ENCODE data around the gene UBE2L6.

The UBE2L6 gene

DNA sequence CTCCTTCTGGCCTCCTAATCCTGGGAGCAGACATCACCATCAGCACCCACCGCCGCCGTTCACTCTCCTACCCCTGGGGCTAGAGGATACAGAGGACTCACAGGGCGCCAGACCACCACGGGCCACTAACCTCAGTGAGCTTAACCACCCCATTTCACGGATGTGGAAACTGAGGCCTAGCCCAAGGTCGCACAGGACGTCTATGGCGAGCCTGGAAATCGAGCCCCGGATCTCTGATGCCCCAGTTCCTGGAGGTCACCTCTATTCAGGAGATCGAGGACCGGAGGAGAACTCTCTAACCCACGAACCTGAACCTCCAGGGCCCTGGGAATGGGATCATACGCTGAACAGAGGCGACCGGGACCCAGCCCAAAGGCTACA lies 37.3 kb downstream of the UBE2L6 start:
- no peak for DNase-seq (ENCODE audit: low read depth, low spot score)

- no peak for DNase-seq (ENCODE audit: low read depth, low spot score)
These were observed 38.5 kb downstream of the UBE2L6 start for GRCh38 chr11:57529012-57529411.

DNA sequence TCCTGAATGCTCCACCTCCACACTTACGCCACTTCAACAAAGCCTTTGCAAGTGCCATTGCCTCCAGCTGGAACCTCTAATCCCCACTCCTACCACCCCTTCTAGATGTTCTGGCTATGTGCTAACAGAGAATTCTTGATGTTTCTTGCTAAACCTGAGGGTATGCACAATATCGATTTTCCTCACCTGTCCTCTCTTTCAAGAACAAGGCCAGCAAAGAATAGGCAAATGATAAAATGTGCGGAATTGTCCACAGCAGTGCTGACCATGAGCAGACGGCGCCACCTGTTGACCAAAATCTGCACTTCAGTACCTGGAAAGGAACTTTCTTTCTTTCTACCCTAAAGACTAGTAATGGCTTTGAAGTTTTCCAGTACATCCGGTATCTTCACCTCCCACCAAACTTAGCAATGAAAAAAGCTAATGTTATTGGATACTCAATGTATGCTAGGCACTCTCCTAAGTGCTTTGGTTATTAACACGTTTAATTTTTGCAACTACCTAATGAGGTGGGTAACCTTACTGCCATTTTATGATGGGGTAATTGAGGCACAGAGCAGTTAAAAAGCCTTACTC lies 40.3 kb downstream of the UBE2L6 start:
- peak; percentile 72 for DNase-seq (ENCODE audit: low read depth, low spot score)

DNA sequence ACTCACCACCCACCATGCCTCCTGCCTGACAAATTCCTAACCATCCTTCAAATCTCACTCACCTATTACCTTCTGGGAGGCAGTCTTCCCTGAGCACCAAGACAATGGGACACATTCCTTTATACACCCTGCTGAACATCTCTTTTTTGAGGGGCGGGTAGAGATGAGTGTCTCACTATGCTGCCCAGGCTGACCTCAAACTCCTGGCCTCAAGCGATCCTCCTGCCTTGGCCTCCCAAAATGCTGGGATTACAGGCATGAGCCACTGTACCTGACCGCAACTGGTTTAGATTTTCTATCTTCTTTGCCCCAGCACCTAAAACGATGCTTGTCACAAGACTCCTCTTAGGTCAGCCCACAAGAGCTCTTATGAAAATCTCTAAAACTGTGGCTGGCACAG lies 44.1 kb downstream of the UBE2L6 start:
- DNase-seq (ENCODE audit: low read depth, low spot score), result no peak

DNA sequence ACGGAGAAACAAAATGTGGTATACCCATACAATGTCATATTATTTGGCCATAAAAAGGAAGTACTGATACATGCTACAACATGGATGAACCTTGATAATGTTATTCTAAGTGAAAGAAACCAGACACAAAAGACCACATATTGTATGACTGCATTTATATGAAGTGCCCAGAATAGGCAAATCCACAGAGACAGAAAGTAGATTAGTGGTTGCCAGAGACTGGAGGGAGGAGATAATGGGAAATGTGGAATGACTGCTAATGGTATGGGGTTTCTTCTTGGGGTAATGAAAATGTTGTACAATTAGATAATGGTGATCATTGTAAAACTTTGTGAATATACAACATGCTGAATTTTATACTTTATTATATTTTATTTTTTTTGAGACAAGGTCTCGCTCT lies 46.4 kb downstream of the UBE2L6 start:
- no peak for DNase-seq (ENCODE audit: low read depth, low spot score)

- DNase-seq (ENCODE audit: low read depth, low spot score), result no peak
These were observed 51.4 kb downstream of the UBE2L6 start for GRCh38 chr11:57516061-57516443.

GRCh38 chr11:57515332-57516060 lies 52.0 kb downstream of the UBE2L6 start, which contains the start of gene SLC43A1:
TSS of gene SLC43A1 (minus strand) at chr11:57515702. CDS start at chr11:57514111, 1,591 bp downstream.
- DNase-seq (ENCODE audit: low read depth, low spot score), result no peak

DNA sequence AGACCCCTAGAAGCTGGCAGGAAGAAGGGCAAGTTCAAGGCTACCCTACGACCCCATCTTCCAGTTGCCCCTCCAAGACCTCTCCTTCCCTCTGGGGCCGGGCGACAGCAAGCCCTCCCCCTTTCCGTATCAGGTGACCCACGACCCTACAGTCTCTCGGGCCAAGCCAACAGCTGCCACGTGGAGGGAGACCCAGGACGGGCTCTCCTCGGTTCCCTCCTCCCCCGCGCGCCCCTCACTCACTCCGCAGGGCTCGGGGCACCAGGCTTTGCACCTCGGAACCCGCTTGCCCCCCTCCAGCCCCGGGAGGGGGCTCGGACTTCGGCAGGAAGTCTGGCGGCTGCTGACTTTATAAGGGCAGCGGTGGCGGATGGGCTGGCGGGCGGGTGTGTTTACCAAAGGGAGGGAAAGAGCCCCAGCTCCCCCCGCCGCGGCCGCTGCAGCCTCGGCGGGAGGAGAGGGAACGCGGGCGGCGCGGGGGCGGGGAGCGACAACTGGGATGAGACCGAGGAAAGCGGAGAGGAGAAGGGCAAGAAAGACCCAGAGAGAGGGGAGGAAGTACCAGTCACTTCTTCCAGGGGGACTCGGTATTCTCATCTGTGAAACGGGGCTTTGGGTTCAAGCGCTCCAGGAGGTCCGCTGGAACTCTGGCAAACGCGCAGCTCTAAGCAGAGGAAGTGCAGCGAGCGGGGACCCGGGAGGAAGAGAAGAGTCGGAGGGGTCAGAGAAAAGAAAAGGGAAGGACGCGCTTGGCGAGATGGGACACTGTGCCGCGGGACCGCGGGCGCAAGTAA lies 52.7 kb downstream of the UBE2L6 start:
- peak; percentile 57 for DNase-seq (ENCODE audit: low read depth, low spot score)

GRCh38 chr11:57513911-57514537 lies 53.4 kb downstream of the UBE2L6 start:
- DNase-seq (ENCODE audit: low read depth, low spot score), result peak; percentile 47

GRCh38 chr11:57513452-57513795 lies 54.0 kb downstream of the UBE2L6 start:
- no peak for DNase-seq (ENCODE audit: low read depth, low spot score)

GRCh38 chr11:57512646-57513451 lies 54.6 kb downstream of the UBE2L6 start:
- DNase-seq (ENCODE audit: low read depth, low spot score), result no peak

DNA sequence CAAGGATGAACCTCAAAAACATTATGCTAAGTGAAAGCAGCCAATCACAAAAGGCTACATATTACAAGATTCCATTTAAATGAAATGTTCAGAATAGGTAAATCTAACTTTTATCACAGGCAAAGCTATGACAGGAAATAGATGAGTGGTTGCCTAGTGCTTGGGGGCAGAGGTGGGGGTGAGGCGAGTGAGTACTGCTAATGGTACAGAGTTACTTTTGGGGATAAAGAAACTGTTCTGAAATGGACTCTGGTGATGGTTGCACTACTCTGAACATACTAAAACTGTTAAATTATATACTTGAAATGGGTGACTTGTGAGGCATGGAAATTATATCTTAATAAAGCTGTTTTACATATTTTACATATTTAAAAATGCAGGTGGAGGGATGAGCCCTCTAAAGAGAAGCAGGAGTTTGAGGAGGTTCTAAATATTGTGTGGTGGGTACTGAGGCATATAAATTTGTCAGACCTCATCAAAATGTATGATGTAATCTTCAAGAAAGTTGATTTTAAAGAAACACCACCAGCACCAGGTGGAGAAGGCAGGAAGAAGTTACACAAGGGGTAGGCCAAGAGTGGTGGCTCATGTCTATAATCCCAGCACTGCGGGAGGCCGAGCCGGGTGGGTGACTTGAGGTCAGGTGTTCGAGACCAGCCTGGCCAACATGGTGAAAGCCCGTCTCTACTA lies 55.6 kb downstream of the UBE2L6 start:
- no peak for DNase-seq (ENCODE audit: low read depth, low spot score)

GRCh38 chr11:57508341-57509170 lies 58.9 kb downstream of the UBE2L6 start:
- DNase-seq (ENCODE audit: low read depth, low spot score), result no peak

DNA sequence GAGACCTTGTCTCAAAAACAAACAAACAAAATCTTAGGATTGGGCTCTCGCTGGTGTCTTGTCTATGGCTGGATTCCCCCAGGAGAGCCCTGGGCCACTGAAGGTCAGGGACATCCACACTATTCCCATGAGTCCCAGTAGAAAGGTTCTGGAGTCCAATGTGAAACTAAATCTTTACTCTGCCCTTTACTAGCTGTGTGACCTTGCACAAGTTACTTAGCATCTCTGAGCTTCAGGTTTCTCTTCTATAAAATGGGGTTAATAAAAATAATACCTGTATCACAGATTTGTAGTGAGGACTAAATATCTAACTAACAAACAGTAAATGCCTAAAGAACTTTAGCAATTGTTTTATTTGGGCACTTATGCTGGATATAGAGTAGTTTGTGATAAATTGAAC lies 61.0 kb downstream of the UBE2L6 start:
- DNase-seq (ENCODE audit: low read depth, low spot score), result no peak

GRCh38 chr11:57504511-57504910 lies 63.0 kb downstream of the UBE2L6 start:
- DNase-seq (ENCODE audit: low read depth, low spot score), result no peak

DNA sequence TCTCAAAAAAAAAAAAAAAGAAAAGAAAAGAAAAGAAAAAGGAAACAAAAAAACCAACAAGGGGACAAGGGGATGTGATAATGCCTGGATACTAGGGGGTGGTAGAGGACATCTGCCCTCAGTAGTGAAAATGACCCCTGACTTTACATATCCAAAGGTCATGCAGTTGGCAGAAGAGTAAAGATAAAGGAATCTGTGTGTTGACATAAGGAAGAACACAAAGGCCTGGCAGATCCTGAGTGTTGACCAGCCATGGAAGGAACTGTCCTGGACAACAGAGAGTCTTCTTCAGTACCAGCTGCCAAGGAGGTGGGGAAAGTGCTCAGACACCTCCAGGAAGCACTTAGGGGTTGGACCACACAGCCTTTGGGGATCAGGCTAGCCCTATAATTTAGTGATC lies 64.6 kb downstream of the UBE2L6 start:
- no peak for DNase-seq (ENCODE audit: low read depth, low spot score)

DNA sequence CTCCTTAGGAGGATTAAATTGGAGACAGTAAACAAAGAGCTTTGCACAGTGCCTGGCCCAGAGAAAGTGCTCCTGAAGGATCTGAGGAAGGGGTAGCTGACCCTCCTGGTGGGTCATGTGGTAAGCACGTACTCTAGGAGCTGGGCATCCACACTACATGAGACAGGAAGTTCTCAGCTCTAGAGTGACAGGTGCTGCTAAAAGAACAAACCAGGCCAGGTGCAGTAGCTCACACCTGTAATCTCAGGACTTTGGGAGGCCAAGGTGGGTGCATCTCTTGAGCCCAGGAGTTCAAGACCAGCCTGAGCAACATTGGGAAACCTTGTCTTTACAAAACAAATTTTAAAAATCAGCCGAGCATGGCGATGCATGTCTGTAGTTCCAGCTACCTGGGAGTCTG lies 65.1 kb downstream of the UBE2L6 start:
- no peak for DNase-seq (ENCODE audit: low read depth, low spot score)

GRCh38 chr11:57501953-57502352 lies 65.5 kb downstream of the UBE2L6 start:
- DNase-seq (ENCODE audit: low read depth, low spot score), result no peak
